ENCODE data around the gene GFRA4. TPM values are rescaled to one million over a fixed set of nuclear protein-coding genes. Genes with fewer than 3 reads are reported as not detected.

The GFRA4 gene
- total RNA-seq, 4 donors from 2014 or later = not detected

DNA sequence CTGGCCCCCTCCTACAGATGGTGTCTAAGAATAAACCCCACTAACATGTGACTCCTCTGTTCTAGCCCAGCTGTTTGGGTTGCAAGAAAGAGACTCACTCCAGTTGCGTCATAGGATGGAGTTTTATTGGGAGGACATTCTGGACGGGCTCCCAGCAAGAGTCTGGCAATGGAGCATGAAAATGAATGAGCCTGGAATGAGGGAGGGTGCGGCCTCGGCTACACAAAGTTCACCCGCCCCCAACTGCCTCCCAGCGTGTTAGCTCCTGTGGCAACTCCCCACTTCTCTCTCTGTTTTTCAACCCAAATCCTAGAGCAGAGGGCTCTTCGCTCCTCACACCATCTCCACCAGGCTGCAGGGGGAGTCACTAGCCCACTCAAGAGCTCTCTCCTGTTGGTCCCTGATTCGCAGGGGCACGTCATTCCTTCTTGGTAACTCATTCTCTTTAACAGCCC lies 23.7 kb upstream of the GFRA4 start:
- TF ChIP-seq, protein P1, sequence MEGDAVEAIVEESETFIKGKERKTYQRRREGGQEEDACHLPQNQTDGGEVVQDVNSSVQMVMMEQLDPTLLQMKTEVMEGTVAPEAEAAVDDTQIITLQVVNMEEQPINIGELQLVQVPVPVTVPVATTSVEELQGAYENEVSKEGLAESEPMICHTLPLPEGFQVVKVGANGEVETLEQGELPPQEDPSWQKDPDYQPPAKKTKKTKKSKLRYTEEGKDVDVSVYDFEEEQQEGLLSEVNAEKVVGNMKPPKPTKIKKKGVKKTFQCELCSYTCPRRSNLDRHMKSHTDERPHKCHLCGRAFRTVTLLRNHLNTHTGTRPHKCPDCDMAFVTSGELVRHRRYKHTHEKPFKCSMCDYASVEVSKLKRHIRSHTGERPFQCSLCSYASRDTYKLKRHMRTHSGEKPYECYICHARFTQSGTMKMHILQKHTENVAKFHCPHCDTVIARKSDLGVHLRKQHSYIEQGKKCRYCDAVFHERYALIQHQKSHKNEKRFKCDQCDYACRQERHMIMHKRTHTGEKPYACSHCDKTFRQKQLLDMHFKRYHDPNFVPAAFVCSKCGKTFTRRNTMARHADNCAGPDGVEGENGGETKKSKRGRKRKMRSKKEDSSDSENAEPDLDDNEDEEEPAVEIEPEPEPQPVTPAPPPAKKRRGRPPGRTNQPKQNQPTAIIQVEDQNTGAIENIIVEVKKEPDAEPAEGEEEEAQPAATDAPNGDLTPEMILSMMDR (IDR thresholded peaks at IDR 0.05) = no peak
- peak; percentile 91 for ATAC-seq (ENCODE audit: low FRiP score)

DNA sequence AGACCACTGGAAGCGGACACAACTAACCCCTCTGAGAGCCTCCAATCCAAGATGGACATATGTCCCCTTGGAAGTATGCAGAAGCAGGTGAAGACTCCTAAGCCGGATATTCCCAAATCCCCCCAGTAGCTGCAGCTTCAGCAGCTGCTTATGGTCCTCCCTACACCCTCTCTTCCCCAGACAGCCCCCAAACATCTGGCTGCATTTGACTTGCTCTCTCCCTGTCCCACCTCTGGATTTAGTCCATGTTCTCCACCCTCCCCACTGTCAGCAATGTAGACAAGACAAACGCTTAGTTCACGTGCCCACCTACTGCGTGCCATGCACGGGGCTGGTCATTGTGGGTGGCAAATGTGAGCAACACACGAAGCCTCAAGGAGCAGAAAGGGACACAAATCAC lies 23.2 kb upstream of the GFRA4 start:
- DNase-seq (ENCODE audit: low spot score) (no peak), ATAC-seq (ENCODE audit: low FRiP score) (no peak)
- TF ChIP-seq, protein P1 (IDR thresholded peaks at IDR 0.05) = no peak

More for the DNA sequence above, 23.7 kb upstream of the GFRA4 start:
- DNase-seq (ENCODE audit: low spot score) = peak; percentile 56

DNA sequence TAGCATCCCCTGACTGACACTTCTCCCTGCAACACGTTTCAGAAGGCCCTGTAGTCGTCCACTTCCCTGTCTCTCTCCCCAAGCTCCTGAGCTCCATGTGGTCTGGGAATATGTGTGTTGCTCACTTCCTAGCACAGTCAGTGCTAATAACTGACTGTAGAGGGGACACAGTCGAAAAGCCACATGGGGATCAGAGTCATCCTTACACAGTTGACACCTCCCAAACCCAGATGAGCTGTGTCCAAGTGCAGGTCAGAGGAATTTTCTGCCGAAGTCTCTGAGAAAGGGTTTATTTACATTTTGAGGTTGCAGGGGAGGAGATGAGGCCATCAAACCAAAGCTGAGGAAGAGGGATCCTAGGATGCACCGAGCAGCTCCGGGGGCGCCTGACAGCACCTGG lies 22.1 kb upstream of the GFRA4 start:
- ATAC-seq (ENCODE audit: low FRiP score) = no peak

DNA sequence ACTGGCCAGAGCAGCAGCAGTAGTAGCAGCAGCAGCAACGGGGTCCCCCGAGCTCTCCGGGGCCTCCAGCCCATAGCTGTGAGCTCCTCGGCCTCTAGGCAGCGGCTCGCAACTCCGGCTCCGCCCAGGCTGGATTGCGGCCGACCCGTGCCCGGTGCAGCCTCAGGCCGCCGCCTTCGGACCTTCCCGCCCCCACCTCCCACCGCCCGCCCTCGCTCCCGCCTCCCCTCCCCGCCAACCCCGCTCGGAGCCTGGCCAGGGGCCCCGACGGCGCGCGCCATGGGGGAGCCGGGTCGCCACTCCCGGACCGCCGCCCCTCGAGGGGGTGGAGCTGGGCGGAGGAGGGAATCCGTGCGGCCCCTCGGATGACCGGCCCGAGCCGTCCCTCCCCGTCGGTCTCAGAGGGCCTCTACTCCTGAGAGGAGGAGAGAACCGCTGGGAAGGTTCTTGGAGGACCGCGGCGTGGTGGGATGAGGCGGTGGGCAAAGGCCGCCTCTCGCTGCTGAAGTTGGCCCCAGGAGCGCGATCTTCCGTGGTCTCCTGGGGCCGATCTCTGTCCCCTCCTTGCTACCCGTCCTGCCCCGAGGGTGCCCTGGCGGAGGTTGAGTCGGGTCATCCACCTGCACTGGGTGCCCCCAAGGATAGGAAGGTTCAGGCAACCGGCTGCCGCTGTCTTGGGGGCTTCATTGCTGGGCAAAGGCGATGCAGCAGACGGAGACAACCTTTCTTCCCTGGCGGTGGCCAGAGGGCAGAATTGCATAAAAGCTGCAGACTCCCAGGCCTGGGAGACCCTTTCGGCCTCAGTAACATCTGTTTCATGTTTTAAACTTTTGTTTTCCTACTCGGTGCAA lies 19.0 kb upstream of the GFRA4 start, which contains the start of gene ADAM33:
Gene ADAM33, minus strand, starts transcription at position 80 of the 851 bp plus-strand sequence. Its CDS starts 6 bp downstream, at position 74.
- no peak for DNase-seq (ENCODE audit: low spot score)
- TF ChIP-seq, protein P1 (IDR thresholded peaks at IDR 0.05) = no peak
- ATAC-seq (ENCODE audit: low FRiP score) = peak; percentile 29

More for the DNA sequence above, 22.1 kb upstream of the GFRA4 start:
- TF ChIP-seq, protein P1 (IDR thresholded peaks at IDR 0.05) = no peak
- DNase-seq (ENCODE audit: low spot score) = no peak

DNA sequence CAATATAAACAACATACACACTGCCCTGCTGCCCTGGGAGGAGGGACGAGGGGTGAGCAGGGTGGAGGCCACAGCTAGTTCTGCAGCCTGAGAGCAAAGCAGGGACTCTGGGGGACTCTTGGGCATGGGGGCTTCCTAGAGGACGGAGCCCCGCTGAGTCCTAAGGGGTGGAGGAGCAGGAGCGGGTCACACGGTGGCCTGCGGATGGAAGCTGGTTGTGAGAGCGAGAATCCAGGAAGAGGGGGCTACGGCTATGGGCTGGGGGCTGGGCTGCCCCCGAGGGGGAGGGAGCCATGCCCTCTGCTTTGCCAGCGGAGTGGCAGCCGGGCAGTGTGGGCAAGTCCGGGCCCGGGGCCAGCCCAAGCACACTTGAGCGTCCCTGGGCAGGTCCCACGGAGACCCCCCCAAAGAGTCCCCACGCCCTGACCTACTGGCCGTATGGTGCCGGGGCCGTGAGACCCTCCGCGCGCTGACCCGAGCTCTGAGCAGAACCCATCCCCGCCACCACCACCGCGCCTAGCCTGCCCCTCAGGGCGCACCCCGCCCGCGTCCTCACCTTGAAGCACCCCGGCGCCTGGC lies 18.2 kb upstream of the GFRA4 start:
- no peak for ATAC-seq (ENCODE audit: low FRiP score)
- TF ChIP-seq, protein P1 (IDR thresholded peaks at IDR 0.05) = no peak
- DNase-seq (ENCODE audit: low spot score) = no peak

DNA sequence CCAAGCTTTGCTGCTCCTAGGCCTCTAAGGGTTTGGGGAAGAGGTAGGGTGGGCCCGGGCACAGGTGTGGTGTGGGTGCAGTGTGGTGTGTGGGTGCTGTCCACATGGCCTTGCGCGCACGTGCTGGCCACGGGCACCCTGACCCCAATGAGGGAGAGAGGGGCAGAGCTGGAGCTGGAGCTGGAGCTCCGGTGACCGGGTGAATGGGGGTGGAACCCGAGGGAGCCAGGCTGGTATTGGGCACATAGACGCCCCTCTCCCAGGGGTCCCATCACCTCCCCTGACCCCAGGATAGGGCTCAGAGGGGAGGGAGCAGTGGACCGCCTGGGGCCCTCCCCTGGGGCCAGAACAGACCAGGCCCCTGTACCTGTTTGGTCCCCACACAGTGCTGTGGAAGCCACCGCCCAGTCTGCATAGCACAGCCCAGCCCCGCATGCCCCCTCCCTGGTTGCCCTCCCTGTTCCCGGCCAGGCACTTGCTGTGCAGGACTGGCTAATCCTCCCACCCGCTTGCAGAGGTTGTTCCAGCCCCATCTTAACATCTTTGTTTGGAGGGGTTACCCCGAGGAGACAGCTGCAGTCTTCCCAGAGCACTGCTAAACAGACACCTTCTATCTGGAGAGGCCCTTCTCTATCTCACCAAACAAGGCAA lies 17.6 kb upstream of the GFRA4 start:
- DNase-seq (ENCODE audit: low spot score) (no peak), ATAC-seq (ENCODE audit: low FRiP score) (peak; percentile 13)
- TF ChIP-seq, protein P1 (IDR thresholded peaks at IDR 0.05) = no peak

Measured in omental fat pad (tissue), 4 donors.